Stimulated activated naive B cell treated with anti-CD40 and anti-IgM and Interleukin-4, amounts not matched to agents 10 μg/mL and 1 μg/mL and 100 μg/mL, for 72 hours (primary cell): ENCODE measurements around the gene FAM170B.
A peak's percentile ranks its signal among the peaks of the same experiment; 100 is the strongest.

ENCODE experiments used
- ATAC-seq, 2 donors: fragments of 150-1000 bp; cut with Tn5 transposase; replicated peaks; 2 replicates each; pipeline ENCODE4 v1.10.0; 2021; ENCODE audit warnings: moderate library complexity in 1 of 2
- DNase-seq: peaks from one replicate; pipeline ENCODE4 v3.0.0; 2021
- H3K27ac Mint-ChIP-seq: one replicate; pipeline ENCODE4 v1.8.0; 2022; ENCODE audit warnings: mild to moderate bottlenecking, mixed read lengths
- H3K27me3 Mint-ChIP-seq, 2 donors: one replicate each; pipeline ENCODE4 v1.8.0; 2022; ENCODE audit warnings: mixed read lengths in 2 of 2
- H3K36me3 Mint-ChIP-seq, 2 donors: one replicate each; pipeline ENCODE4 v1.8.0; 2022; ENCODE audit warnings: mixed read lengths in 2 of 2, mild to moderate bottlenecking in 1 of 2
- H3K4me1 Mint-ChIP-seq, 2 donors: one replicate each; pipeline ENCODE4 v1.8.0; 2022; ENCODE audit warnings: mixed read lengths in 2 of 2, mild to moderate bottlenecking in 1 of 2
- H3K4me3 Mint-ChIP-seq, 2 donors: one replicate each; pipeline ENCODE4 v1.8.0; 2022; ENCODE audit warnings: mild to moderate bottlenecking in 2 of 2, mixed read lengths in 2 of 2, moderate library complexity in 1 of 2
- H3K9me3 Mint-ChIP-seq, 2 donors: one replicate each; pipeline ENCODE4 v1.8.0; 2022; ENCODE audit warnings: mixed read lengths in 2 of 2, mild to moderate bottlenecking in 1 of 2

Gene FAM170B

DNA sequence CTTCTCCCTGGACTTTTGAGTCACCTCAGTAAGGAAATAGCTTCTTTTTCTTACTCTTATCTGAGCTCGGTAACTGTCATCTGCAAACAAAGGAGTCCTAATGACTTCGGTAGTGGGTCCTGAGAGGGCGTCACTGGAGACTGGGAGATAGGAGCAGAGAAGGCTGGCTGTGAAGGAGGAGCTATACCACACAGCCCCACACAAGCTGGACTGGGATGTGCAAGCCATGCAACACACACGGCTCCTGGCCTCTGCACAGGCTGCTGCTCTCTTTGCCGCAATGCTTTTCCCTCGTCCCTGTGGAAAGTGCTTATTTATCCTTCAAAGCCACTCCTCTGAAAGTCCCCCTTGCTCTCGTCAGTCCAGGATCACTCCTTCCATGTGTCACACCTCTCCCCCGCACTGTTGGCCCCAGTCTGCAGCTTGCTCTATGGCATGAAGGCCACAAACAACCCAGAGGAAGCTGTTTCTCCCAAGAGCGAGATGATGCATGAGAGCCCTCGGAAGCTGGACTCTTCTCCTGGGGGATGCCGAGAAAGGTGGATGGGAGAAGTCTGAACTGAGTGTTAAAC is 39.5 kb upstream of the FAM170B start:
- Mint-ChIP-seq H3K4me3 (peak overlapping the region in 1 of 2 donors; percentile 50), H3K27me3 (no peaks in the 10 kb centered on the region), H3K27ac (peak overlapping the region; percentile 88), H3K9me3 (no peaks in the 10 kb centered on the region), H3K36me3 (peaks cover 17 to 54% of the 10 kb centered on the region in 2 donors), H3K4me1 (peaks cover 75 to 88% of the 10 kb centered on the region in 2 donors)
- DNase-seq: no peak
- no peak for ATAC-seq

DNA sequence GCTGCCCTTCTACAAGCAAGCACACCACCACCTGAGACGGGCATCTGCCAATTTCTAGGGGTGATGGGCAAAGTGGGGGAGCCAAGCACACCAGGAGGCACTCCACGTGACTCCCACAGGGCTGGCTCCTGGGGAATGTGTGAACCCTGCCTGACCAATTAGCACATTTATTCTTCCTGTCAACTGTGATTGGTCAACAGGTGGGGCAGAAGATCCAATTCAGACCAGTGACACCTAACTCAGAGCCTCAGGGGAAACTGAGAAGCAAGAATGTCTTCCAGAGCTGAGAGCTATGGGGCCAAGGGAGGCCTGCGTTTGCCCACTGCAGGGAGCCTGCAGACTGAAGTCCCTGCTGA is 38.9 kb upstream of the FAM170B start:
- ATAC-seq: no peak
- no peak overlapping the region for H3K4me3 Mint-ChIP-seq

DNA sequence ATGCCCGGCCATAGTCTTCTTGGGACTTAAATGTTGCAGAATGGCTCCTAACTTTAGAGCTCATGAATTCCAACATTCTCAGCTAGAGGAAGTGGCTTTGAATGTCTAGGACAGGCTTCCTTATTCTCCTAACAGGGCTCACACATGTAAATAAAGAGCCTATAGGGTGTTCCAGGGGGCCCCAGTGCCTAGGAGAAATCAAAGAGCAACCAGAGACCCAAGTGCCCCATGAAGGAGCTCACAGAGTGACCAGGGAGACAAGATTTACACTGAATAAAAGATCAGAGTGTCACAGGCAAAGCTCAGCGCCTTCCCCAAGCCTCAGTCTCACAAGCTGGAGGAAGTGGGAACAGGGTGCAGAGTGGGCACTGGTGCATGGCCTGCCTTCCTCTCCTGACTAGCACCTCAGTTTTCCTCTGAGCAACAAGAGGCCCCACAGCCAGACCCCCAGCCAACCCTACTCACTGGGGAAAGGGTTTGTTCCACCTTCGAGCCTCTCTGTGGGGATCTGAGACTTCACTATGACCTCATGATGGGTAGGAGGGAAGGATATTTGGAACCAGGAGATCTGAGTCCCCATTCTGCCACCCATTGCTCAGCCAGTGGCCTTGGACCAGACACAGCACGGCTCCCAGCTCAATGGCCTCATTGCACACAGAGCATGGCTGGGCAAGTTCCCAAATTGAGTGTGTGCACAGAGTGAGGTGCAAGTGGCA is 38.4 kb upstream of the FAM170B start:
- ATAC-seq (peak in 1 of 2 donors; percentile 25), DNase-seq (no peak)
- peak overlapping the region in 1 of 2 donors; percentile 21 for H3K4me3 Mint-ChIP-seq
- no peaks in the 10 kb centered on the region for H3K9me3 Mint-ChIP-seq
- peaks cover 14 to 53% of the 10 kb centered on the region in 2 donors for H3K36me3 Mint-ChIP-seq
- H3K4me1 Mint-ChIP-seq: peaks cover 66 to 81% of the 10 kb centered on the region in 2 donors
- peak overlapping the region; percentile 51 for H3K27ac Mint-ChIP-seq
- H3K27me3 Mint-ChIP-seq: no peaks in the 10 kb centered on the region

More for the DNA sequence above, 38.9 kb upstream of the FAM170B start:
- H3K9me3 Mint-ChIP-seq: no peaks in the 10 kb centered on the region
- no peaks in the 10 kb centered on the region for H3K27me3 Mint-ChIP-seq
- peak overlapping the region; percentile 51 for H3K27ac Mint-ChIP-seq
- peaks cover 70 to 86% of the 10 kb centered on the region in 2 donors for H3K4me1 Mint-ChIP-seq
- DNase-seq: no peak
- peaks cover 16 to 53% of the 10 kb centered on the region in 2 donors for H3K36me3 Mint-ChIP-seq

DNA sequence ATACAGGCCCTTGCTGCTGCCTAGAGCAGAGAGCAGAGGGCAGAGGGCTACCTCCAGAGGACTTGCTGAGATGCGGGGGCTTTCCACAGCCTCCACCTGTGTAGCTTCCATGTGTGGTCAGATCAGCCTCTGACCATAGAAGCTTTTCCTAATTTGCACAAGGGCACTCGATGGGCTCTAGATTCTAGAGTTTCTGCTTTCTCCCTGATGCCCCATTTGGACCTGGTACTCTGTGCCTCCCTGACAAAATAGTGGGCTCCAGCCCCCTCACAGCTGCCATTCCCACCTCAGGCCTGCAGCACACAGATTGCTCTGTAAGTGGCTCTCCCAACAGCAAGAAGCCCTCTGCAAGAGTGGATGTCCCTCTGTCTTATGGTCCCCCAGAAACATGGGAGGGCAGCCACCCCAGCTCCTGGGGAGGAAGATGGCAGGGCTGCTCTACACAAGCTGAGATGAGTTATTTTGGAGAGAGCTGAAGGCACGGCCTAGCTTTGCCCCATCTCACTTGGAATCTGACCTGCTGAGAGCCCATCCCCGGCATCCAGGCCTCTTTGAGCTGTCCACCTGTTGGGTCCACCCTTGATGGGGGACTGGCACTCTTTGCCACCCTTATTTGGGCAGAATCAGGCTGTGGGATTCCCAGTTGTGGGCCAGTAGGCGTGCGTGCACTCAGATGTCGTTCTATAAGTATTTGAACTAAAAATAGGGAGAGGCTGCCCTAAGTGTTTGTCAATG is 37.7 kb upstream of the FAM170B start:
- DNase-seq: no peak
- no peak overlapping the region for H3K4me3 Mint-ChIP-seq
- peaks cover 65 to 81% of the 10 kb centered on the region in 2 donors for H3K4me1 Mint-ChIP-seq
- H3K27me3 Mint-ChIP-seq: no peaks in the 10 kb centered on the region
- ATAC-seq: no peak
- no peaks in the 10 kb centered on the region for H3K9me3 Mint-ChIP-seq
- H3K36me3 Mint-ChIP-seq: peaks cover 15 to 51% of the 10 kb centered on the region in 2 donors
- peak overlapping the region; percentile 20 for H3K27ac Mint-ChIP-seq

DNA sequence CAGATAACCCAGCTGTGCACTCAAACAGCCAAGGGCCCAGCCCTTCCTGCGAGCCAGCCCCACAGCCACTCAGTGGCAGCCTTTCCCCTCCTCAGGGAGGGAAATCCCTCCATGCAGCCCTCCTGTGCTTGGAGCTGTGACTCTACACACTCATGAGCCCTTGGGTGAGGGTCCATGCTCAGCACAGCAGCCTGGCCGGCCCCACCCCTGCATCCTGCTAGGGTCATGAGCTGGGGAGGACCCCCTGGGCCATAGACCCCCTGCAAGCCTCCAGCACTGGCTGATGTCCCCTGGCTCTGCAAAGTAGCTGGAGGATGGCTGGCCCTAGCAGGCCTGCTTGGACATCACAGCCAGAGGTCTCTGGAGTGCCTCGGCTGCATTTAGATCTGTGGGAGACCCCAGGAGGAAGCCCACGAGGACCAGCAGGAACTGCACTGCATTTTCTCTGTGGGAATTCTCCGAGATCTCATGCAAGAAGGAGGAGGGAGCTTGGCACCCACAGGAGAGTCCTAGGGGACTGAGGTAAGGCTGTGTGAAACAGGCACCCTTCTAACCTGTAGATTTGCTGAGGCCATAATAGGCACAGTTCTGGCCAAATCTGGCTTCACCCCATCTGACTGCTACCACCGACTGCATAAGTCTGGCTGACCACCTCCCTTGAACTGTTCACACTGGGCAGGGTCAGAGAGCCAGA is 37.0 kb upstream of the FAM170B start:
- no peaks in the 10 kb centered on the region for H3K27me3 Mint-ChIP-seq
- DNase-seq: no peak
- no peak overlapping the region for H3K27ac Mint-ChIP-seq
- ATAC-seq: no peak
- H3K36me3 Mint-ChIP-seq: peaks cover 19 to 52% of the 10 kb centered on the region in 2 donors
- H3K9me3 Mint-ChIP-seq: no peaks in the 10 kb centered on the region
- no peak overlapping the region for H3K4me3 Mint-ChIP-seq
- peaks cover 64 to 81% of the 10 kb centered on the region in 2 donors for H3K4me1 Mint-ChIP-seq

DNA sequence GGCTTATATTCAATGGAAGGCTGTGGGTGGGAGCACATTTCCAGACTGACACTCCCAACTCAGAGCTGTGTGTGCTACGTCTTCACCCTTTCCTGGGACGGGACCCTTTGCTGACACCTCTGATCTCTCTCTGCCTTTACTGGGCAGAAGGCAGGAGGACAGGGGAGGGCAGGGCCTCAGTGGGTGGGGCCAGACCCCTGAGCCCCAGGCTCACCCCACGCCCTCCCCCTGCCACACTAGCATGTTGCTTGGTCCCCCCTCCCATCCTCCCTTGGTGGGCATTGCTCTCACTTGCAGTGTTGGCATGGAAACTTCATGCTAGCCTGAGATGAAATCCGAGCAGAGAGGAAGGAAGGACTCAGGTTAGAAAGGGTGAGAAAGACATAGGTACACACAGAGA is 36.0 kb upstream of the FAM170B start:
- Mint-ChIP-seq H3K4me1 (peaks cover 60 to 75% of the 10 kb centered on the region in 2 donors), H3K27ac (no peak overlapping the region), H3K36me3 (peaks cover 27 to 55% of the 10 kb centered on the region in 2 donors), H3K9me3 (no peaks in the 10 kb centered on the region), H3K4me3 (no peak overlapping the region), H3K27me3 (no peaks in the 10 kb centered on the region)
- ATAC-seq (no peak), DNase-seq (no peak)

DNA sequence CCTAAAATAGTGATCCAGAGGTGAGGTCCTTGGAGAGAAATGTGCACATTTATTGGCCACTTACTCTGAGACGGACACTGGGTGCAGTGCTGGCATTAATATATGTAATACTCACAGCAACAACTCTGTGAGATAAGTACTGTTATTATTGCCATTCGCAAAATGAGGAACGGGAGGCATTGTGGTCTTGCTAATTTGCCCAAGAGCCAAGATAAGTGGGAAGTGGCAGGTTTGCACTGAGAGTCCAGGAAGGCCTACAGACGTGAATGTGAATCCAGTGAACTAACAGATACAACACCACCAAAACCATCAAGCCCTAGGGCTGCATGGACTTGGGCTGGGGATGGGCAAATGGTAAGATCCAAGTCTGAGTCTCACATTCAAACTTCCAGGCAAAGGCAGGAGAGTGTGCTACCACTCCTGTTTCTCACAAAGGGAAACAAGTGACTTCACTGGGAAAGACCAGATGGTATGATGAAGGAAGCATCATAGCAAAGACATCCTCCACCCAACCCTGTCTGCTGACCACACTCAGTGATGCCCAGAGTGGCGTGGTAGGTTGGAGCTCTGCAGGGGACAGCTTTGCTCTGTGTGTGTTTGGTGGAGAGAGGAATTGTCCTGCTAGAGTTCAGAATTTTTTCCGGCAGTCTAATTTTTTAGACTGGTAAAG is 35.1 kb upstream of the FAM170B start:
- no peaks in the 10 kb centered on the region for H3K9me3 Mint-ChIP-seq
- peaks cover 58 to 75% of the 10 kb centered on the region in 2 donors for H3K4me1 Mint-ChIP-seq
- peaks cover 32 to 59% of the 10 kb centered on the region in 2 donors for H3K36me3 Mint-ChIP-seq
- no peak overlapping the region for H3K4me3 Mint-ChIP-seq
- H3K27me3 Mint-ChIP-seq: no peaks in the 10 kb centered on the region
- H3K27ac Mint-ChIP-seq: no peak overlapping the region
- ATAC-seq: peak in 1 of 2 donors; percentile 16
- DNase-seq: no peak

DNA sequence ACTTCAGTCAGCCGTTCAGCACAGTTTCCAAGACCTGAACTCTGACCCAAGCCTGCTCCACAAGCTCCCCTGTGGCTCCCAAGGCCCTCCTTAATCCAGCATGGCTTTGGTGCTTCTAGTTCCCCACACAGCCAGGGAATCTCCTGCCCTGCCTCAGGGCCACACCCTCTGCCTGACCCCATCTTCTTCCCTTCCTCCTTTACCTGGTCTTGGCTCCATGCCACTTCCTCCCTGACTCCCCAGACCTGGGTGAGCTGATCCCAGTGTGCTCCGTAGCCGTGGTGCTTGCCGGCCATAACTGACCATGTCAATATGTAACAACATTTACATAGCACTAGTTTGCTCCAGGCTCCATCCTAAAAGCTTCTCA is 34.3 kb upstream of the FAM170B start:
- Mint-ChIP-seq H3K9me3 (no peaks in the 10 kb centered on the region), H3K27ac (no peak overlapping the region), H3K27me3 (no peaks in the 10 kb centered on the region), H3K4me3 (no peak overlapping the region), H3K36me3 (peaks cover 32 to 61% of the 10 kb centered on the region in 2 donors), H3K4me1 (peaks cover 50 to 69% of the 10 kb centered on the region in 2 donors)
- ATAC-seq (no peak), DNase-seq (no peak)

DNA sequence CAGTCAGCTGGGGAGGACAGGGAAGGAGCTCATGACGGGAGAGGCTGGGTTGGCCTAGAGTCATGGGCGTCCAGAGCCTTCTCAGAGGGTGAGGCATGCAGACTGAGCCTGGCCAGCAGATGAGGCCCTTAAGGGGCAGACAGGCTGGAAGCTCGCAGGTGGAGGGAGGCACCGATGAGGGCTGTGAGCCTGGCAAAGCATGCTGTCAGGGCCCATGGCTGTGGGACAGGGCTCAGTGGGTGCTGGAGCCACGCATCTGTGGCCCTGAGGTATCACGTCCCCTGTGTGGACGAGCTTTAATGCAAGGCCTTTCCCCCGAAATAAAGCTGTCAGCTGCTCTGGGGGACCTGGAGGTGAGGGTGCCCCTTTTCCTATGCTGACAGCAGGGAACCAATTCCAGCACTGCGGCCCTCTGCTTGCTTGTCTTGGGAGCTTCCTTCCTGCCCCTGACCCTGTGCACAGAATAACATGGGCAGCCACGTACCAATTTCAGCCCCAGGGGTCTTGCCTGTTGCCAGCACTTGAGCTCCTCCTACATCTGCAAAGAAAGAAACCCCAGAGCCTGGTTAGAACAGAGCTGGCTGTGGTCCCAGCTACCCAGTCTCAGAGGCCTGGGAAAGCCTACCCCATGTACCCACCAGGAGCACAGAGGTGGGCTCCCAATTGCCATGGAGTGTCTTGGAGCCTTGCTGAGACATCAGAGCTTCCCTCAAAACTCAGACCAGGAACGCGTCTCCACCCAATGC is 33.8 kb upstream of the FAM170B start:
- Mint-ChIP-seq H3K36me3 (peaks cover 35 to 61% of the 10 kb centered on the region in 2 donors), H3K4me3 (no peak overlapping the region), H3K27ac (no peak overlapping the region), H3K4me1 (peaks cover 47 to 63% of the 10 kb centered on the region in 2 donors), H3K9me3 (no peaks in the 10 kb centered on the region), H3K27me3 (no peaks in the 10 kb centered on the region)
- DNase-seq: no peak
- ATAC-seq: no peak

DNA sequence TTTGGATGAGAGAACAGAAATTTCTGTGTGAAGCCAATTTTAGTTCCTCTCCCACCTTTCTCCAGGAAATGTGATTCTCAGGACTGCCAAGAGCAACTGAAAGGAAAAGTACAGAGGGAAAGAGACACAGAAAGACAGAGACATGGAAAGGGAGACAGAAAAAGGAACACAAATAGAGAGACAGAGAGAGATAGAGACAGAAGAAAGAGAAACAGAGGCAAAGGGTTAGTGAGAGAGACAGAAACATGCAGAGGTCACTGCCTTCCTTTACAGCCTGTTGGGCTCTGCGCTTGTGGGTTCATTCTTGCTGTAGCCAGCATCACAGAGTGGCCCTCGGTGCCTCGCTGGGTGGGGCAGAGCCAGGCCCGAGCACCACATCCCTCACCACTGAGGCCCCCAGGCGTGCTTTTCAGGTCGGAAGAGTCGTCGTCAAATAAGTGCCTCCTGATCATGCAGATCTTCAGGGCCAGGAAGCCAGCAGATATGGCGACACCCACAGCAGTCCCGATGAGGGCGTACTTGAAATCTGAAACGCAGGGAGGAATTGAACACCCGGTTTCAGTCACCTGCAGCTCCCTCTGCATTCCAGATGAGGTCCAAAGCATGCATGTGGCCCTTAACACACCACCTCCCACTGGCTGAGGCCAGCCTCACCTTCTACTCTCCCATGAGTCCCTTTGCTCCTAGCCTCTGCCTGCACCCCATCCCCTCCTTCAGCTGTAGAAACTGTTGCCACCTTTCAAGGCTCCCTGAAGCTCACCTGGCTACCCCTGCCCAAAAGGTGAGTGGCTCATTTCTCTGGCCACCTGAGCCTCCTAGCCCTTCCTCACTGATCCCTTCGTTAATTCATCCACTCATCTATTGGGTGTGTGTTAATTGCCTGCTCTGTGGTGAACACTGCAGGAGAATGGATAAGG is 32.9 kb upstream of the FAM170B start:
- Mint-ChIP-seq H3K4me3 (no peak overlapping the region), H3K9me3 (no peaks in the 10 kb centered on the region), H3K27me3 (no peaks in the 10 kb centered on the region), H3K27ac (peak overlapping the region; percentile 37), H3K4me1 (peaks cover 43 to 55% of the 10 kb centered on the region in 2 donors), H3K36me3 (peaks cover 42 to 69% of the 10 kb centered on the region in 2 donors)
- no peak for DNase-seq
- ATAC-seq: no peak

DNA sequence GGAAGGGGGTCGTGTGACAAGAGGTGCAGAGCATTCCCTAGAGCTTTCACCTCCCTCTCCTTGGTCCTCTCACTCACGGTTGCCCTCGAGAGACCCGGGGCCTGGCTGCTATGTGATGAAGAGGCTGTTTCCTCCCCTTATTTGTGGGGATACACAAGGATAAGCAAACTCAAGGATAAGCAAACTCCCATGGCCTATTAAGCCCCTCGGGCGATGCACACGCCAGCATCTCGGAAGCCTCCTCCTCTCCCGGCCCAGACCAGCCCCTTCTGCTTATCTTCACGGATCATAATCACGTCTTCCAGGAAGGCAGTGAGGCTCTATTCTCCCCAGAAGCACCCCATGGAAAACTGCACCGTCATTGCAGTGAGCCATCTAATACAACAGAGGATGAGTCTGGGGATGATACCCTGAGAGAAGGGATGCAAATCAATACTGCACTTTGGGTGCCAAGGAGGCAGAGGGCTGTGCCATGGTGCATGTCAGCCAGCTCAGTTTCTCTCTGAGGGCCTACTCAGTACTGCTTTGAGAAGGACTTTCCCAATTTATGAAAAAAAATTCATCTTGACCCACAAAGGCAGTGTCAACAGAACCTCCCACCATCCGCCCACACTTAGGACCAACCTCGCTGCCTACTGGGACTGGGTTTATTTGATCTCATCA is 32.1 kb upstream of the FAM170B start:
- Mint-ChIP-seq H3K4me3 (no peak overlapping the region), H3K4me1 (peaks cover 39 to 49% of the 10 kb centered on the region in 2 donors), H3K27me3 (no peaks in the 10 kb centered on the region), H3K27ac (peak overlapping the region; percentile 37), H3K9me3 (no peaks in the 10 kb centered on the region), H3K36me3 (peaks cover 48 to 77% of the 10 kb centered on the region in 2 donors)
- ATAC-seq (peak; percentile 21 to 23), DNase-seq (no peak)

DNA sequence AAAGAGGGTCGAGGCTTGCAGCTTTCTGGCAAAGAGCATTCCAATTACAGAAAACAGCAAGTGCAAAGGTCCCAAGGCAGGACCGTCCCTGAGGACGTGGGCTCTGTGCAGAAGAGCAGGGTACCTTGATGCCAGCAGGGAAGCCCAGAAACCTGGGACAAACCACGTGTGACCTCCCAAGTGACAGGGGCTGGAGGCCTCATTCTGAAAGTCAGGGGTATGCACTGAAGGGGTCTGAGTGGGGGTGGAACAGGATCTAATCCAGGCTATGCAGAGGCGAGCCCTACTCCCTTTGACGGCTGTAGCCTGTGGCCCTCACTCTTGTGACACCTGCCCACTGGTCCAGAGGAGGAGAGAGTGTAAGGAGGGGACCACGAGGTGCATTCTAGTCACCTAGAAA is 31.4 kb upstream of the FAM170B start:
- Mint-ChIP-seq H3K36me3 (peaks cover 50 to 79% of the 10 kb centered on the region in 2 donors), H3K9me3 (no peaks in the 10 kb centered on the region), H3K27me3 (no peaks in the 10 kb centered on the region), H3K4me3 (no peak overlapping the region), H3K27ac (no peak overlapping the region), H3K4me1 (peaks cover 33 to 42% of the 10 kb centered on the region in 2 donors)
- ATAC-seq: no peak
- DNase-seq: no peak
